ENCODE measurements around the gene MAP3K5.

The MAP3K5 gene

DNA sequence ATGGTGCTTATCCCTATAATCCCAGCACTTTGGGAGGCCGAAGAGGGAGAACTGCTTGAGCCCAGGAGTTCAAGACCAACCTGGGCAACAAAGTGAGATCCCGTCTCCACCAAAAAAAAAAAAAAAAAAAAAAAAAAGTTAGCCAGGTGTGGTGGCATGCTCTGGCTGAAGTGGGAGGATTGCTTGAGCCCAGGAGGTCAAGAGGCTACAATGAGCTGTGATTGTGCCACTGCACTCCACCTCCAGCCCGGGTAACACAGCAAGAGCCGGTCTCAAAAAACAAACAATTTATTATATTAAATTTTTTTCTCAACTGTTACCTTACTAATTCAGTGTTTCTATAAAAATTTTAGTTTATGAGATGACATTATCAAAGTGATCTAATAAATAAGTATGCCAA lies 156.7 kb downstream of the MAP3K5 start:
- DNase-seq = no peak

DNA sequence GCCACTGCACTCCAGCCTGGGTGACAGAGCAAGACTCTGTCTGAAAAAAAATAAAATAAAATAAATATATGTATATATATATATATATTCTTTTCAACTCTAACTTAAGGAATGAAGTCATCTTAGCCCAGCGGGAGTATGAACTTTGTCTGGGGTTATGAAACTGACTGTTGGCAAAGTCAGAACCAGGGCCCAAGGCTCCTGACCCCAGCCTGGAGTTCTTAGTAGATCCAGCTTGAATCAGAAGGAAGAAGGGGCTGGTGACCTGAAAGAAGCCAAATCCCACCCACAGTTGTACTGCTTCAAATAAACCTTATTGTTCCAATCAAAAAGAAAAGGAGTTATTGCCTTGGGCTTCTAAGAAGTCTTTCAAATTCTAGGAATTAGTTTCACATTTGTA lies 158.9 kb downstream of the MAP3K5 start:
- DNase-seq = no peak

DNA sequence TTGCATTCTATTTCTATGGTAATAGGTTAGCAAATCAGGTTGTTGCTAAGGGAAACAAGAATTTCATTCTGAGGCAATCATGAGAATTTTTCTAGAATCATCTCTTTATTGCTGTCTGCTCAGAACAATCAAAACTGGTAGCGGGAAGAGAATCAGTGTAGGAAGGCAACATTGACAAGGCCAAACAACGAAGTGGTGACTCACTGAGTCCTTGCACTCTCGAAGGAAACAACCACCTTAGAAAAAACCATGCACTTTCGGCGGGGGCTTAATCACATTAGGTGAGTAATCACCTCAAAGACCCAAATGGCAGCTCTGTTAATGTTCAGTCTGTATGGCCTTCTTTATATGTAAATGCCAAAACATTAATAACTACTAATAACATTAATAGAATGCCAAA lies 163.3 kb downstream of the MAP3K5 start:
- DNase-seq = no peak

DNA sequence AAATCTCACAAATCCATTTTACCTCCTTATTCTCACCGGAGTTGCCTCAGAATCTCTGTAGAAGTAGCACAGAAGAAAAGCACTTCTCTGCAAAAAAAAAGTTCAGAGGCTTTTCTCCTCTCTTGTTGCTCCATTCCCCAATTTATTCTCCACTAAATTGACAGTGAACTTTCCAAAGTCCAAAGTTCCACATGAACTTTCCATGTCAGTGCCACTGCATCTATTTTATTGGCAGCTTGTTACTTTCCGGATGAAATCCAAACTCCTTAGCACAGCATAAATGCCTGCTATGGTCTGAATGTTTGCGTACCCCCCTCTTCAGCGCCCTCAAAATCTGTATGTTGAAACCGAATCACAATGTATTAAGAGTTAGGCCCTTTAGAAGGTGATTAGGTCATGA lies 165.1 kb downstream of the MAP3K5 start:
- no peak for DNase-seq

DNA sequence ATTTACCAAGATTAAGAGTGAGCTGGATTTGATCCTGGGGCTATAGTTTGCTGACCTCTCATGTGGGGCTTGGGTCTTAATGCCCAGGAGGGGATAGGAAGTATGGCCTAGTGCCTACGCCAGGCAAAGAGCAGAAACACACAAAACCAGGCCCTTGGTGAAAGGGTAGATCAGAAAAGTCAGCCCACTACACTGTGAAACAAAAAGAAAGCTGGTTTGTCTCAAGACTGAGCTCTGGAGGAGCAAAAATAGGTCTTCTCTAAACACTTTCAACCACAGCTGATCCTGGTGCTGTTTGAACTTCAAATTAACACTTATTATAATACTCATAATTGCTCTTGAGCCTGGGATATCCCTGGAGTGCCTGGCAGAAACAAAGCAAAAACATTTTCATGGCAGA lies 167.0 kb downstream of the MAP3K5 start:
- DNase-seq = no peak

DNA sequence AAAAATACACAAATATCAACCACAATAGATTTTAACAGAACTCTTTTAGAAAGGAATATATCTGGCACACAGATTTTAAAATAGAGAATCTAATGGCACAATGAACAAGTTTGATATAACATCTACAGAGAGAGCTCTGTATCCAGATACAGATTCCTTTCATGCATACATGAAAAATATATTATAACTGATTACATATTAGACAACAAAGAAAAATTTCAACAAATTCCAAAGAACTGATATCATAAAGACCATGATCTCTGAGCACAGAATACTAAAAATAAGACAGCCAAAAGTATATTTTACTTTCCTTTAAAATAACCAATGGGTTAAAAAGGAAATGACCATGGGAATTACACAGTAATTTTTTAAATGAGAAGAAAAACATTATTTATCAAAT lies 167.9 kb downstream of the MAP3K5 start:
- DNase-seq = no peak

DNA sequence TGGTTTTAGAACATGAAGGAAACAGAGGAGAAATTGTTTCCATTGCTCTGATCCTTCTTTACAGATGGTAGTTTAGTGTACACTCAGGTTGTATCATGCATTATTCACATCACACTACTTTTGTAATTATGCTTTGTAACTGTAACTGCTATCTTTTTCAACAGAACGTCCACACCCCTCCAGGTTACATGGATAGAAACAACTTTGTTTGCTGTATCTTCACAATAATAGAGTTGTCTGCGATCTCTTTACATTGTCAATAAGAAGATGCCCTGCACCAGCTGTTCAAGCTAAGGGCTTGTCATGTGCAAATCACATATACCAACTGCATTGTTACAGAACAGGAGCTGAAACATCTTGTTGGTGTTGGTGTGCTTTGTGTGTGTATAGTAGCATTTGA lies 174.2 kb downstream of the MAP3K5 start:
- no peak for DNase-seq

DNA sequence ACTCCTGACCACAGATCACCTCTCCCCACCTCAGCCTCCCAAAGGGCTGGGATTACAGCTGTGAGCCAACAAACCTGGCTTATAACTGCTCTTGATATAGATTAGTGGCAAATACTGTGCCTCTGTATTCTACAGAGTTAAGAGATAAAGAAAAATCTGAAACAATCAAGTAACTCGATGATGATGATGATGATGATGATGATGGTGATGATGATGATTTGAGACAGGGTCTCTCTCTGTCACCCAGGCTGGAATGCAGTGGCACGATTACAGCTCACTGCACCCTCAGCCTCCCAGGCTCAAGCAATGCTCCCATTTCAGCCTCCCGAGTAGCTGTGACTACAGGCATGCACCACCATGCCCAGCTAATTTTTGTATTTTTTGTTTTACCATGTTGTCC lies 175.8 kb downstream of the MAP3K5 start:
- no peak for DNase-seq

DNA sequence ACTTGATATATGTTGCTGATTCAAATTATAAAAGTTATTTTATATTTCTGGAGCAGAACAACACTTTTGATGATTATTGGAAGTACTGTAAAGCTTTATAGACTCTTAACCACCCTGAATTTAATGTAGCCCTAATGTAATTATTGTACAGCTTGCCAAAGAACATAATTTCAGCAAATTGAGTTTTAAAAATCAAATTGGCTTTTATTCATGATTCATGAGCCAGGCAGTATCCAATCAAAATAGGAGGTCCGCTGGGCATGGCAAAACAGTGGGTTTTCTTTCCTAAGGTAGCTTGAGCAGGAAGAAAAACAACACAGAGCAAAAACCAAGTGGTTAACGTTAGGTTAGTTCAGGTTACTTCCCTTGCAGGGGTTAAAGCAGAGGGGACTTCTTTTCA lies 177.3 kb downstream of the MAP3K5 start:
- no peak for DNase-seq

DNA sequence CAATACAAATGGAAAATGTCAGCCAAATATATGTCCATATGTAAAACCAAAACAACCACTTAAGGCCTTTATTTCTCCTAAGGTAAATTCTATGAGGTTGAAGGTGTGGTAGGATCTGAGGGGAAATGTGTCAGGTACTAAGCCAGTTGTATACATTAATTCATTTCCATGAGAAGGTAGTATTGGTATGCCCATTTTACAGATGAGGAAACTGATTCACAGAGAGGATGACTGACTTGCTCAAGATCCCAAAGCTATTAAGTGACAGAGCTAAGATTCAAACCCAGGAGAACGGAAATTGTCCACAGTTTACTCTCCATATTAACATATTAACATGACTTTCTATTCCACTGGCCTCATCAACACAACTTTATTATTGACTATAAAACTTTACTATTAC lies 177.9 kb downstream of the MAP3K5 start:
- DNase-seq = no peak

DNA sequence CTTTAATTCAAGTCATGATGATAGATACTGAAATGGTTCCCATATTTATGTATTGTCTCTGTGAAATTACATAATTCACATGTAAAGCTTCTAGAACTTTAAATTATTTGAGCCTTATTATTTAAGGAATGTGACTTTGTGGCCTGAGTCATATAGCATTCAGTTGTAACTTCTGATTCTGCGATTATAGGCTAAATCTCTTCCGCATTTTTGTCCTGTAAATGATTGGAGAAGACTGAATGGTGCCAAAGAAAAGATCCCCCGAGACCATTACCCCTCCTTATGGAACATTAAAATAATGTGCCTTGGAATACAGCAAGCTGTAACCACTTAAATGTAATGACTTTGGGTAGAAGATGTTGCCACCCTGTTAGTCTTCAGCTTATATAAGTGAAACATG lies 178.8 kb downstream of the MAP3K5 start:
- no peak for DNase-seq

DNA sequence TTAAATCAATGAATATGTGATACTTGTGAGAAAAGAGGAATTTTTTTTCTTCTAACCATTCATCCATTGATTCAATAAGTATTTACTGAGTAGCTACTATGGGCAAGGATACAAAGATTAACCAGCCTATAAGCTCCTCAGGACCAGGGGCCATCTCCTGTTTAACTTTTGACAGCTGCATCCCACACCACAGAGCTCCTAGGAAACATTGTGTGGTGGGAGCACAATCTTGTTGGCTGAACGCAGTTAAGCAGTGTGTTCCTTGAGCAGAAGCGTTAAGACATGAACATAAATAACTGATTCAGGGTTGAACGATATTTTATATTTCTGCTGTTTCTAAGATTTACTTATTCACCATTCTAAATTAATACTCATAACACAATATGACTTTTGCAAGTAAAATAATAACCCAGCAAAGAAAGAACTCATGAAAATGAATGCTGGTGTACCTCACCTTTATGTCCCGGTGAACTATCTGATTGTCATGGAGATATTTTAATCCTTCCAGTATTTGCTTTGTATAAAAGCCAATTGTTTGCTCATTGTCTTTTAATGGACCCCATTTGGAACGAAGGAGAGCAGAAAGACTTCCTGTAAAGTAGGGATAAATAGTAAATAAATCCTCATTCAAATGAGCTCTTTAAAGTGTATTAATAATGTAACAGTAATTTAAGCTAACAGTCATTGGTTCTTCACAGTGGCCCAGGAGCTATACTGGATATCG lies 179.4 kb downstream of the MAP3K5 start:
- DNase-seq = no peak

DNA sequence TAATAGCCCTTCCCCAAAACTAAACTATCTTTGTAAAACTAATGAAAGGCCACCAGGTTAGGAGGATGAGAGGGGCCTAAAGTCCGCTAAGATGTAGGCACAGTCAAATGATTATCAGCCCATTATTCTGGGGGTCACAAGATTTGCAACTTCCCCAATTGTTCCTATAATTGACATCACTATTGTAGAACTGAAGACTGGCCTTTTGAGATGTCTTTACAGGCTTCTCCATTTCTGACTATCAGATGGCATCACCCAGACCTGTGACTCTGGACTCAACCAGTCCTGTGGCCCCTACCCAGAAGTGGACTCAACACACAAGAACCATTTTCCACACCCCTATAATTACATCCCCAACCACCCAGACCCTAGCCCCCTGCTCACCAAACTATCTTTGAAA lies 180.5 kb downstream of the MAP3K5 start:
- DNase-seq = no peak

DNA sequence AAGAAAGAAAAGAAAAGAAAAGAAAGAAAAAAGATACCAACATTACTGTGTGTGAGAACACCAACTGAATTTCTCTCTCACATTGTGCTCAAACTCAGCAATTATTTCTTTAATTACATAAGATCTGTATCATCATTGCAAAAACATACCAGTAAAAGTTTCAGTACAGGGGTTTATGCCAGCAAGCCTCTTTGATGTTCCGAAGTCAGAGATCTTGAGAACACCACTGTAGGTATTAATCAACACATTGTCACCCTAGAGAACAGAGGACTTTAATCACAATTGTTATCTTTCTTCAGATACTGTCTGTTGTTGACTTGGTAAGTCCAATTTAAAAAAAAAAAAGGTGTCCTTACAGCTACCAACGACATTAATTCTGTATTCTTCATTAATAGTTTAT lies 181.1 kb downstream of the MAP3K5 start:
- no peak for DNase-seq

DNA sequence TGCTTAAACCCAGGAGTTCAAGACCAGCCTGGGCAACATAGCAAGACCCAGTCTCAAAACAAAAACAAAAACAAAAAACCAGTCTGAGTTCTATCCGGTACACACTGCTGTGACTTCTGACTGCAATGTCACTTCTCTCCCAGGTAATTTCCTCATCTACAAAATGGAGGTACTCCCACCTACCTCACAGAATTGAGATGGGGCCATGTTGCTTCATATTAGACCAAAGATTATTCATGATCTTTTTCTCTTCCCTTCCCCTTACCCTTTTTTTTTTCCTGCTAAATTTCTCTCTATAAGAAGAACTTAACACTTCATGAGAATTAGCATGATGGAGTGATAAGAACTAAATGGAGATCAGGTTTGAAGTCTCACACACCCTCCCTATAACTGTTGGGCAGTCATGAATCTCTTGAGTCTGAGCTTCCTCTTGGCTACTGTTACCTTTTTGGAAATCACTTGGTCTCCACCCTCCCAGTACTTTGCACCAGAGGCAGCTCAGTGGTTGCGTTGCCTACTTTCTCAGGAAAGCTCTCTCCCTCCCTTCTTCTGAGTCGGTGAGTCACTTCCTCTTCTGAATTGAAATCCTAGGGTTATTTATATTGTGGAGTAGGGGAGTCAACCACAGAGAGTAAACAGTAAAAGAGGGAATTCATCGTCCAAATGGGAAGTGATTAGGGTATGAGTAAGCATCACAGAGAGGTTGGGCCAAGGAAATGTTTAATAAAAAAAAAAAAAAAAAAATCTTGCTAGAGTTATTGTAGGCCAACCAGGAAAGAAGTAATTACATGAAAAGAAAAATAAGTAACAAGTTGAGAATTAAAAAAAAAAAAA lies 182.2 kb downstream of the MAP3K5 start:
- DNase-seq = no peak

DNA sequence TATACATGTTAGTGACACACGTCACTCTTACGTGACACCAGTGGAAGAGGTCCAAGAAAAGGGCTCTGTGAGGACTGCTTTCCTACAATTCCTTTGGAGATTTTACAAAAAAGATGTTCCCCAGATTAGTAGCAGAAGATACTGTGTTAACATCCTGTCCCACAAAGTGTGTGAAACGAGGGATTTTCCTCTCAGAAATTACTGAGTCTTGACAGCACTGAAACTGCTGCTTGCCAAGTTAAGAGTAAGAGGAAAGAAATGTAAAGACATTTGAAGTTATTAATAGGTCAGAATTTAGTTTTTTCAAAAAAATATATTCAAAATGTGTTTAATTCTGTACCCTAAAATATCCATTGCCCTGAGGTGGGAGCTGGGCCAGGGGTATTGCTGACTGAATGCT lies 183.3 kb downstream of the MAP3K5 start:
- DNase-seq = no peak

DNA sequence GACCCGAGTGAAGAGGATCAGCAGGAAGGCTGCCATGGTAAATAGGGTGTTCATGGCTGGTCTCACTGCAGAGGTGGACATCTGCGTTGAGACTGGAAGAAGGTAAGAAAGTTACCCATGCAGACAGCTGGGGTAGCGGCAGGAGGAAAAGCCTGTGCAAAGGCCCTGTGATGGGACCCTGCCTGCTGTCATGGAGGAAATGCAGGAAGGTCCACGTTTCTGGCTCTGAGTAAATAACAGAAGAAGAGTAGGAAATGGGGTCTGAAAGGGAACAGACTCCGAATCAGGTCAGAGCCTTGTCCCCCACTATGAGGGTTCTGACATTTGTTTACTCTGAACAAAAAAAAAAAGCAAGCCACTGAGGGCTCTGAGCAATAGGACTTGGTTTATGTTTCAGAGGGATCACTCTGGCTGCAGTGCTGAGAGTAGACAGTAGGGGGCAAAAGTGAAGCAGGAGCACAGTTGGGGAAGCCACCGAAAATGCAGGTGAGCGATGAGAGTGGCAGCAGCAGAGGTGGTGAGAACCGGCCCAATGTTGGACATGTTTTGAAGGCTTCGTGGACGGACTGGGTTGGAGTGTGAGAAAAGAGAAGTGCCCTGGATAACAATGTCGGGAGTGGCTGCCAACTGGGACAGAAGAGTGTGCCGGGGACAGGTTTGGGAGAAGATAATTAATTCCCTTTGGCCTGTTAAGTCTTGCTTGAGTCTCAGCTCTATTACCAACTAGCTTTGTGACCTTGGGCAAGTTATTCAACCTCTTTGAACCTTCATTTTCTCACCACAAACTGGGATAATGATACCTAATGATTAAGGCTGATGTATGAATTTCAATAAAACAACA lies 184.1 kb downstream of the MAP3K5 start:
- DNase-seq = peak; percentile 65

DNA sequence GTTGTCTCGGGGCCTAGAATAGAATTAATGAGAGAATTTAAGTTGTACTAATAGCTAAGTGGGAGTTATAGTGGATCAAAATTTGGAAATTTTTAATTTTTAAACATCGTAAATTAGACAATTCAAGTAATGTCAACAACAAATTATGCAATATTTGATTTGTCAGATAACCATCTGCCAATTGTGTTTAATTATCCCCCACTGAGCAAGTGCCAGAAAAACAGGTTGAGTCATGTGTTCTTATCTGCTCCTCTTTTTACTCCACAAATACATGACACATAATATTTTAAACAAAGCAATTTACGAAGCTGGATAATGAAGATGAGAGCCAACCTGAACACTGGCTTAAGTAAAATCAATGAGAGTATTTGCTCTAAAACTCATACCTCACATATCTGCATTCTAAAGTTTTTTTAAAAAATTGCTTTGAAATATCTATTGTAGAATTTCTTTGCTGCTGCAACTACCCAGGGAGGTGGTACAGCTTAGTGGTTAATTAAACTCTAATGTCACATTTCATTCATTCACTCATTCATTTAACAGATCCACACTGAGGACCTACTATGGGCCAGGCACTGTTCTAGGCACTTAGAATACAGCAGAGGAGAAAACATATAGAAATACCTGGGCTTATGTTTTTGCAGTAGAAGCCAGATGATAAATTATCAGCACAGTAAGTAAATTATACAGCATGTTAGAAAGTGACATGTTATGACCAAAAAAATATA lies 184.9 kb downstream of the MAP3K5 start:
- DNase-seq = no peak

DNA sequence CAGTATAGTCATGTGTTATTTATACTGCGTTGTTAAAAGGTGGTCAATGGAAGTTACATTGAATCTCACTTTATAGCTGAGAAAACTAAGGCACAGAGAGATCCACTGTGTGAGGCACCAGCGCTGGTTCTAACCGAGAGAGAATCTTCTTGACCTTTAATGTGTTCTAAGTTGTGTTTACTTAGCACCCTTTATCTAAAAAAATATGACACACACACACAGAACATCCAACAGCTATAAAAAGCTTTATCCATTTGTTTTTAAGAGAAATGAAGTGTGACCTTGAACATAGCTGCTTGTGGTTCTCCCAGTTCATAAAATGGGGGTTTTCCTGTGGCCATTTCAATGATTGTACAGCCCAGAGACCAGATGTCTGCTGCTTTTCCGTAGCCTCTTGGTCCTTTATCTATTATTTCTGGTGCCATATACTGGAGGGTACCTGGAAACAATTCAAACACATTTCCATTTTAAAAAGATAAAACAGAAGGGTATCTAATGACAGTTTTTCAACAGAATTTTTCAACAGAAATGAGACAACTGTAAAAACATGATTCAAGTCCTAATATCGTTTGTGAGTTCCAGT lies 187.3 kb downstream of the MAP3K5 start:
- no peak for DNase-seq

DNA sequence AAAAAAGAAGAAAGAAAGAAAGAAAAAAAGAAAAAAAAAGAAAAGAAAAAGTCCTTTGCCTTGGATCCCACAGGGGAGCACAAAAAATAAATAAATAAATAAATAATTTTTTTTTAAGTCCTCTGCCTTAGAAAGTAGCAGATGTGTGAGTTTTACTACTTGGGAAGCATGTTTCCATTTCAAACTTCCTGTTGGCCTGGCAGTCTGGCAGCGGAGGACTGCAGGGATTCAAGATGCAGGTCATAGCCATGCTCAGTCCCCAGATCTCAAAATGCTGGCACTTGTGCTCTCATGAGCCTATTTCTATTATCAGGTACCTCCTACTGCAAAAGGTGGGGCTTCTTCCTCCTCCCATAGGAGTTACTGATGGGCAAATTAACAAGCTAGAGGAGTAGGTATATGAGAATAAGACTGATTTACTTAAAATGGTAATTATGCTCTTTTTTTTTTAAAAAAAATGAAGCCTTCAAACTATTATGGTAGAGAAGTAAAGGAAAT lies 187.9 kb downstream of the MAP3K5 start:
- DNase-seq = no peak

DNA sequence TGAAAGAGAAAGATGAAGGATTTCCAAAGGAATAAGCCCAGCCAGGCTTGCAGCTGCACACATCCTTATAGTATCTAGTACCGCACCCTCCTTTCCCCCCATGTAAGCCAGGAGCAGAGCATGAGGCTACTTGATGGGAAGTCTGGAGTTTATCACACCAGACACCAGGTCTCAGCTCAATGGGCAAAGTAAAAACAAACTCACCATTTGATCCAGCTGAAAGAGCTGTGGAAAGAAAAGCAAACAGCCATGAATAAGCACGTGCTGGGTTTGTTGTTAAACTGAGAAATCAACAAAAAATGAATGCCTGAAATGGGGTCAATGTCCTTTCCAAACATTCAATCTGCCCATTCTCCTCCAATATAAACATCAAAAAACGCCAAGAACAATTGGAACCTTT lies 191.5 kb downstream of the MAP3K5 start:
- no peak for DNase-seq

DNA sequence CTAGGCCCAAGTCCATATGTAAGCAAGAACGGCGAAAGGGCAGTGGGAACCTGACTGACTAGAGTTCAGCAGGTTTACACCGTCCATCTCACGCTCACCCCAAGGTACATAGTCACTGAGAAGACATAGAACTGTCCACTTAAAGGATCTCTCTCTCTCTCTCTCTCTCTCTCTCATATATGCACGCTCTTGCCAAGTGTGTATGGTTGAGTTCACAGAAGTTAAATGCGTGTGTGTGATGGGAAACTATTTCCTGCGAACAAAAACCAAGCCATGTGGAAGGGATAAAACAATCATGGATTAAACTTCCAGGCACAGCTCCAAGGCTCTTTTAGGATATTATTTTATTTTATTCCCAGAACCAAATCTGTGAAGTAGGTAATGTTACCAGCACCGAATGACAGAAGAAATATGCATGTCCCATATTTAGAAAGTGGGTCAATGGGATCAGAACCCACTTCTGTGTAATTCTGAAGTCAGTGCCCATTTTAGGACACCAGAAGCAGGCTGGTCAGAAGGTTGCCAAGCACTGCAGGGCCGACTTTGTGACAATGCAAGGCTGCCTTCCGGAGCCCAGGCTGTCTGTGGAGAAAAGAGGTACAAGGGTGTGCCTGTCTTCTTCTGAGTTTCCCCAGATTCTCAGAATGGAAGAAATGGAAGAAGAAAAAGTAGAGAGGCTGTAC lies 192.8 kb downstream of the MAP3K5 start:
- no peak for DNase-seq

Data from central memory CD4-positive, alpha-beta T cell (primary cell).